M059J (cell line): ENCODE measurements around the gene CCDC141. TPM values are rescaled to one million over a fixed set of nuclear protein-coding genes. Genes with fewer than 3 reads are reported as not detected.

Experiments
- DNase-seq: peaks from one replicate; pipeline ENCODE4 v3.0.0-alpha.2; 2012; ENCODE audit warnings: low read depth
- total RNA-seq: library from RNA; depleted of rRNA; stranded (reverse); fragments of >200 nt; shearing (Covaris generic); gene quantifications from 2 replicates; pipeline ENCODE4 v1.2.3, GENCODE V29; 2014

The CCDC141 gene
- total RNA-seq, 1 experiment from 2014 or later: 0.07 TPM

GRCh38 chr2:178913049-178913441 lies 136.9 kb downstream of the CCDC141 start:
- DNase-seq: no peak

GRCh38 chr2:178912416-178913048 lies 137.4 kb downstream of the CCDC141 start:
- DNase-seq: peak; percentile 45

DNA sequence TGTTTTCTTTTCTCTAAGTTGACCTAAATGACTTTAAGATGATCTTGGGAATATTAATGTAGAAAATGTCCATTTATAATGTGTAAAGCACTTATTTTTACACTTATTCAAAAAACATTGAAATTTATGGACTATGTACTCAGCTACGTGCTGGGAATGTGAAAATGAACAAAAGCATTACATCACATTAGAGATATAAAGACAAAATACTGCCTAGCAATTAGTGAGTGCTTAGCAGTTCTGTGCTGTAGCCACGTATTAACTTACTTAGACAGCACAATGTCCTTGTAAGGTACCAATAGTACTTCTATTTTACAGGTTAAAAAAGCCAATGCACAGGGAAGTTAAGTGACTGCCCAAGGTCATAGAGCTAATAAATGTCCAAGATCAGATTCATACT lies 138.9 kb downstream of the CCDC141 start:
- no peak for DNase-seq

GRCh38 chr2:178910005-178910404 lies 139.9 kb downstream of the CCDC141 start:
- no peak for DNase-seq

- DNase-seq: no peak
Measured at GRCh38 chr2:178909507-178909906, 140.4 kb downstream of the CCDC141 start.

- no peak for DNase-seq
Measured at GRCh38 chr2:178908810-178909209, 141.1 kb downstream of the CCDC141 start.

- DNase-seq: no peak
Measured at GRCh38 chr2:178905261-178905660, 144.7 kb downstream of the CCDC141 start.

DNA sequence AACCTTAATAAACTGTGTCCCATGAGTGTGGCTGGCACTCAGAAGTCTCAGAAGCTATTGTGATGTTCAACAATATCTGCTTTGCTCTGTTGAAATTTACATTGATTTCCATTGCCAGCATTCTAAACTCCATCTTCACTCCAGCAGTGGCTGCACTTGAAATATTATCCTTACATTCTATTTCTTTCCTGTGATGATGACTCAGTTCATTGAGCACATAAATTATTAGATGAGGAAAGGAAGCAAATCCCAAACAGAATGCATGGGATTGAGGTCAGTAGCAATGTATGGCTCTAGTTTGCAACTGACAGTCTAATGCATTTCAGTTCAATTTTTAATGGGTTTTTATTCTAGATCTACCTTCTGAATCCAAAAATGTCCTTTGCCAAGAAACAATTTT lies 150.3 kb downstream of the CCDC141 start:
- DNase-seq: no peak

- peak; percentile 25 for DNase-seq
Measured at GRCh38 chr2:178895872-178896271, 154.1 kb downstream of the CCDC141 start.

GRCh38 chr2:178895171-178895570 lies 154.8 kb downstream of the CCDC141 start:
- no peak for DNase-seq

DNA sequence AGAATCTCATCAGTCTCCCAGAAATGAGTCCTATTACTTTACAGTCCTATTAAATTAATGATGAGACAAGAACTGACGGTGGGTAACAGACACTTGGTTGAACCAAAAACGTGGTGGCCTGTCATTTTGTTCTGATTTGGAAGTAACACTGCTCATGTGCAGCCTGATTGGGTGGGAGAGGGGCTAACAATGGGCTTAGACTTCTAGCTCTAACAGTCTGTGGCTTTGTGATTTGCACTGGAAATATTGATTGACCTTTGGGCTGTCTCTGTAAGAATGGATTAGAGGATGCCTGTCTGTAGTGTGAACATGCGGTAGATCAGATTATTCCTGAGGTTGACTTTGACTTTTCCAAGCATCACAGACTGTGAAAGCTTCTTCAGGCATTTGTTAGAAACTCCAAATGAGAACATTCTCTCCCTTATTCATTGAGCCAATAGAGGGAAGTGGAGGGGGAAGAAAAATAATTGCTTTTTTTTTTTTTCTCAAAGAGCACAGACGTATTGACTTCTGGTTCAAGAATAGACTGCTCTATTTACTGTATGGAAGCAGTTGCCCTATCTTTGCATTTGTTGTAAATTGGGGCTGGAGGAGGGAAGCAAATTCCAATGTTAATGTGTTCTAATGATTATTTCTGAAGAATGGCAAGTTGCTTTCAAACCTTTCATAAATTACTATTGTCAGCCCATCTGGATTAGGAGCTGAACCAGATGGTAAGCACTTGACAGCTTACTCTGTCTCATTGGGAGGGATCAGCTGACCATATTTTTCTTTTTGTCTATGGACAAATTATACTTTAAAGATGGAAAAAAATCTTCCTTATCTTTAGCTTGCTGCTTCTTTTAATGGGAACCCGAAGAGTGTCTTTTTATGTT lies 156.9 kb downstream of the CCDC141 start:
- DNase-seq: no peak

GRCh38 chr2:178891959-178892485 lies 157.9 kb downstream of the CCDC141 start:
- no peak for DNase-seq

DNA sequence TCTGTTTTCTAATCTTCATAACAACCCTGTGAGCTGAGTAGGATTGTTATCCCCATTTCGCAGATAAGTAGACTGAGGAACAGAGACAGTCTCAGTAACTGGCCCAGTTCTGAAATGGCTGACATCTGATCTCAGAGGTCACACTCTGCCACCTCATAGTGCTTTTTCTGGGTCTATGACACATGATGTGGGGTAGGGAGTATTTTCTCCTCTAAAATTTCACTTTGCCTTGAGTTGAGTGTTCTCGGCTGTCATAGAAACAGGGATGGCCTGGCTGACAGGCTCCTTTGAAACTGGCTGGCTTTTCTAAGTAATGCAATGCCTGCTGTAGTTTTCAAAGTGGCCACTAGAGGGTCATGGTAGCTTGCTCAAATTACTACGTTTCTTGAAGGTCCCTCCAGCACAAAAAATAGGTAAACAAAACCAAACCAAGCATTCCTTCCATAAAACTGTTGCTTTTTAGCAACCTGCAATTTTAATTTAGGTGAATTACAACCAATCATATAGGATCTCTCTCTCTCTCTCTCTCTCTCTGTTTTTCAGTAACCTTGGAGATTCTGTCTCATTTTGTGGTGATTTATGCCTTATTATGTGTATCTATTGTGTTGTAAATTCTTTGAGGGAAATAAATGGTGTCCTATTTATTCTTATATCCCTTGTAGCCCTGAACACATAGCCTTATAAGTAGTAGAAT lies 158.5 kb downstream of the CCDC141 start:
- DNase-seq: peak; percentile 72

- DNase-seq: peak; percentile 32
Measured at GRCh38 chr2:178886006-178886405, 163.9 kb downstream of the CCDC141 start.

GRCh38 chr2:178884440-178884839 lies 165.5 kb downstream of the CCDC141 start:
- DNase-seq: no peak

GRCh38 chr2:178882666-178883440 lies 167.1 kb downstream of the CCDC141 start:
- peak; percentile 61 for DNase-seq

GRCh38 chr2:178881075-178881474 lies 168.9 kb downstream of the CCDC141 start:
- DNase-seq: no peak

DNA sequence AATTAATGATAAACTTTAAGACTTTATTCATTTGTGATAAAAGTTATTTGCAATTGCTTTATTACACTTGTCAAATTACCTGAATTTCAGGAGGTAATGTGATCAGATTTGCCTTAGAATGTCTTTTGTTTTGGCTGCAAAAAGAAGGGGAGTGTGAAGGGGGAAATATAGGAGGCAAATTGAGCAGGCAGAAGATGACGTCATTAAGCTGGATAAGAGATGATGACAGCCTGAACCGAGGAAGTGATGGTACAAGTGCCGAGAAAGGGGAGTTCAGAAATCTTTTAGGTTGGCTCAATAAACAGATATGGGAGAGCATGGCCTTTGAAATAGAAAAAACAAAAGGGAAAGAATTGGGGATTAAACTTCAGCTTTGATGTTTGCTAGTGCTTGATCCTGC lies 169.7 kb downstream of the CCDC141 start:
- no peak for DNase-seq

DNA sequence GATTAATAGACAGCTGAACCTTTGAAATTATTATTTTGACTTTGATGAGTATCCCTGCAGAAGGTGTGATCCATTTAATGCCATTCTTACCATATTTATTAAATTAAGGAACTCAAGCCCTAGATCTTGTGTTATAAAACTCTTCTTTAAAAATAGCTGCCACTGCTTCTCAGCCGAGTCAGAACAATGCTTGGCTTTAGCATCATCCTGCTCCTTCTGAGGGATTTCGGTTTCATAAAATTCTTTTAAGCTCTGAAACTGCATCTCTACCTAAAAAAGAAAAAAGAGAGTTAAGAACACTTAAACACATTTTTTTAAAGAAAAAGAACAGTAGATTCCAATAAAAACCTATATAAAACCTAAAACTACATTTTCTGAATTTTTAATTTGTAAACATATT lies 172.1 kb downstream of the CCDC141 start:
- DNase-seq: no peak

DNA sequence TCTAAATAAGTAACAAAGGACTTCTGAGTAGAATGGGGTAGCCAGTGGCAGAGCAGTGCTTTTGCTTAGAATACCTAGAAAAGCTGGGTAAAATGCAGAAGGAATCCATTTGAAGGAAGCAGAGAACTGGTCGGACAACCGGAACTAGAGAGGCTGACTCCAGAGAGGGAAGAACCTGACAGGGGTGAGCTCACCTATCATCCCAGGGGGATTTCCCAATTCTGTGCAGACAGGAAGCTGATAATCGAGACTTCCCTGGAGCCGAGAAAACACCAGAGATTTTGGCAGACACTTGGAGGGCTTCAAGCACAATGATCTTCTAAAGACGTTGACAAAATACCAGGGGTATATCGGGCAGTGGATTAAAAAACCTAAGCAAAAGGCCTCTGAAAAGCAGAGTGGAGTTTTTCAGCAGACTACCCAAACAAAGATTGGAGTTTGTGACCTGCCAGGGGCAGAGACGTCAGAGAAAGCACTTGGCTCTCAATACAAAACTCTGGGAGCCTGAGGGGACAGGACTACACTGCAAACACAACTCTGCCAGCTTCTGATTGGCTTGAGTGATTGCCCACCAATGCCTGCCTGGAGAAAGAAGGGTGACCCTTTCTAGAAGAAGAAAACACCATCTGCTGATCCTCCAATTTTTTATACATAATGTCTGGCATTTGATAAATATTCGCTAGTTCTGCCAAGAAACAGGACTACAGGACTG lies 175.3 kb downstream of the CCDC141 start:
- DNase-seq: peak; percentile 45

GRCh38 chr2:178873912-178874311 lies 176.0 kb downstream of the CCDC141 start:
- no peak for DNase-seq
